GM19240 (cell line): Measurements from ENCODE around the gene NINL.
"Not testable (repeated sequence)": the region's sequence is repeated elsewhere in the genome, so short reads cannot be mapped to it uniquely, and the experiment has no call there.

Experiments
- DNase-seq: peaks from one replicate; pipeline ENCODE4 v3.0.0; 2011; ENCODE audit warnings: low spot score; ENCODE audit not compliant: insufficient read length

Gene NINL

GRCh38 chr20:25503936-25504335, 81.4 kb downstream of the NINL start:
- DNase-seq, result no peak

DNA sequence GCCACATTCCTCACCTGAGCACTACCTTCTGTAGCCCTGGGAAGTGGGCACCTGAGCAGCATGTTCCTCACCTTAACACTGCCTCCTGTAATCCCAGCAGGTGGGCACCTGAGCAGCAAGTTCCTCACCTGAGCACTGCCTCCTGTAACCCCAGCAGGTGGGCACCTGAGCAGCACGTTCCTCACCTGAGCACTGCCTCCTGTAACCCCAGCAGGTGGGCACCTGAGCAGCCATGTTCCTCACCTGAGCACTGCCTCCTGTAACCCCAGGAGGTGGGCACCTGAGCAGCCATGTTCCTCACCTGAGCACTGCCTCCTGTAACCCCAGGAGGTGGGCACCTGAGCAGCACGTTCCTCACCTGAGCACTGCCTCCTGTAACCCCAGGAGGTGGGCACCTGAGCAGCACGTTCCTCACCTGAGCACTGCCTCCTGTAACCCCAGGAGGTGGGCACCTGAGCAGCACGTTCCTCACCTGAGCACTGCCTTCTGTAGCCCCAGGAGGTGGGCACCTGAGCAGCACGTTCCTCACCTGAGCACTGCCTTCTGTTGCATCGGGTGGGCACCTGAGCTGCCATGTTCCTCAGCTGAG, 82.2 kb downstream of the NINL start:
- not testable (repeated sequence) for DNase-seq

GRCh38 chr20:25500880-25501351, 84.4 kb downstream of the NINL start:
- DNase-seq, result no peak

GRCh38 chr20:25499855-25500434, 85.4 kb downstream of the NINL start:
- no peak for DNase-seq

- no peak for DNase-seq
These were observed 86.3 kb downstream of the NINL start for GRCh38 chr20:25499031-25499430.

GRCh38 chr20:25498280-25498606, 87.1 kb downstream of the NINL start:
- no peak for DNase-seq

DNA sequence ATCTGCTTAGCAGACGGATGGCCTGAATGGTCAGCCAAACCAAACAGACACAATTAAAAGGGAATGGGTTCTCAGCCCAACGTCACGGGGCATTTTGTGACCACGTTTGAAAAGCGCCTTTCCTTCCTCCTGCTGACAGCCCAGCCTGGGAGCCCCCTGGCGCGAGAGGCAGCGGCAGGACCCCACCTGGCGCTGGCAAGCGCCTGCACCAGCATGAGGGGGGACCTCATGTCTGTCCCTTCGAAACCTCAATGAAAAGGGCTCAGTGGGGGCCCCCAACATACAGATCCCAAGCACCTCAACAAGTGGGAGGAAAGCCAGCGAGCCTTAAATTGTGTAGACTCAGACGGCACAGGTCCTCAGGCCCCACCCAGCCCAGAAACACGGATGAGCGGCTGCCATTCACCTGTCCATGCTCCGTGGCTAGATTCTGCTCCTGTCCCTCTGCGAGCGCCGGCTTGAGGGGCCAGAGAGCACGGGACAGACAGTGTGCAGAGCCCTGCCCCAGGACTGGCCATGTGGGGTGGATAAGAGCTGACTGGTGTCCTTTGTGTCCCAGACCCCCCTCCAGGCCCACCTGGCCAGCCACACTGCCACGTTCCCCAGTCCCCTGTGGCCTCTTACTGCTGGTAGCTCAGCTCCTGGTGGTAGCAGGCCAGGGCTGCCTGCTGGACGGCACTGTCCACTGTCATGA, 87.6 kb downstream of the NINL start:
- no peak for DNase-seq

- no peak for DNase-seq
These were observed 88.3 kb downstream of the NINL start for GRCh38 chr20:25496968-25497401.

DNA sequence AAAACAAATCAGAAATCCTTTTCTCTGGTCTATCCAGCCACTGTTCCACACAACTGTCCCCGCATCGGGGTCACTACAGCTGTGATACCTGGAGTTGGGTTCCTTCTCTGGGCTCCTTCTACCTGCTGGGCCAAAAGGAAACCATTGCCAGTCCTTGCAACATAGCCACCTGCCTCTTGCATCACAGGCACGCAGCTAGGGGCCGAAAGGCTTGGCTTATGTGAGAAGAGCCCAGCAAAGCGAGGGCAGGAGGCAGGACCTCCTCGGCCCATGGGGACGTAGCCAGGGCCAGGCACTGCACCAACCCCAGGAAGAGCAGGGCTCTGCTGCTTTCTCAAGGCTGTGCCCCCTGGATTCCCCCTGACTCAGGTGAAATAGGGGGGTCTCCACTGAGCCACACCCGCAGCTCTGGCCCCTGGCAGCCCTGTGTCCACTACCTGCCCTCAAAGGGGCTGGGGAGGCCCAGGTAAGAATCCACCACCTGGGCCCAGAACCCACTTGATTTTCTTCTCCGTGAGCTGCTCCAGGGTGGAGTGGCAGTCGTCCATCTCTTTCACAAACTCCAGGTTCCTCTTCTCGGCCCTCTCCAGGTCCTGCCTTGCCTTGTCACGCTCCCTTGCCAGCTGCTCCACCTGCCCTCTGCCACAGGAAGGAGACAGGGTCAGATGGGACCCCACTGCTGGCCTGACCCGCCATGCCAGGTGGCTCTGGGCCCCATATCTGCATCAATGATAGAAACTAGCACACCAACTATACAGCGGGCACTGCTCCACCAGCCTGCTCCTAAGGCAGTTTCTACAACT, 89.0 kb downstream of the NINL start:
- DNase-seq, result no peak

DNA sequence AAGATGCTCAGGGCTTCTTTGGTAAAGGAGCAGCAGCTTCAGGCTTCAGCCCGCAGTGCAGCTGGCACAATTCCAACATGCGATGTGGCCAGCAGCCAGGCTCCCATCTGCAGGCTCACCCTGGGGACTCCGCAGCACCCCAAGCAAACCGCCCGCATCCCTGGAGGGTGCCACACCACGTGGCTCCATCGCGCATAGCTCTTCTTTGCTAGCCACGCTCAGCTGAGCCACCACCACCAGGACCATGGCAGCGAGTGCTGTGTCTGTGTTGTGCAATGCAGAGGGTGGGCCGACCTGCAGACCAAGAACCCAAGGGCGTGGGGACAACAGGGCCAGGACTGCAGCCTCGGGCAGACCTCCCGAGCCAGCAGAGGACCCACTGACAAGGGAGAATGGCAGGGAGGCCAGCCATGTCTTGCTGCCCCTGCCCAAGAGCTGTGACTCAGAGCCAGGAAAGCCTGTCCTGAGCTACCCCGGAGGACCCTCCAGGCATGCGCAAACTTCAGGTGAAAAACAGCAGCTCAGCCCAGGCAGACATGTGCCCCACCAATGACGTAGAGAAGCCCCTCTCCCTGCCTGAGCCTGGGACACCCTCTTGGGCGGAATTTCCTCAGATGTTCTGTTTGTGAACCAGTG, 90.0 kb downstream of the NINL start:
- DNase-seq, result no peak

- no peak for DNase-seq
These were observed 90.7 kb downstream of the NINL start for GRCh38 chr20:25494506-25495188.

GRCh38 chr20:25493748-25494505, 91.4 kb downstream of the NINL start:
- DNase-seq, result no peak

- DNase-seq, result no peak
These were observed 92.2 kb downstream of the NINL start for GRCh38 chr20:25493137-25493536.

DNA sequence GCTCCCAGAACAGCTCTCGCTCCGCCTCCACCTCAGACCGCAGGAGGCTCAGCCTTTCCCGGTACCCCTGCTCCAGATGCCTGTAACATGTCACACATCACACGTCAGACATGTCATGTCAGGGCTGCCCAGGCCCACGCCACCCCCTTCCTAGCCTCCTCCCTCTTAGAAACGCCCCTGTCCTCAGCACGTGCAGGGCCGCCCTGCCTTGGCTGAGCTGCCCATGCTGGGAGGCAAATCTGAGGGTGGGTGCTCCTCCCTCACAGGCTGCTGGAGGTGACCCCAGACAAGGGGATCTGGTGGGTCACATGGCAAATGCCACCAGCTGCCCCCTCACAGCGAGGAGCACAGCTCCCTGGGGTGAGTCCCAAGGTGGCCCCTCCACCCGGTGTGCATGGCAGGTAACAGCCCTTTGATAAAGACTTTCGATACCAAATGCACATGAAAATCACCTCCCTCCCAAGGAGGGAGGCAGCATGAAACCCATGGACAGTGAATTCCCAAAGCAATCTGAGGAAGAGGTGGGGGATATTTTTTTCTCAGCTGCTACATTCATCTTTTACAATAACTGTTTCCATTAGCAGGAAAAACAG, 93.8 kb downstream of the NINL start:
- DNase-seq, result no peak

- DNase-seq, result no peak
These were observed 94.5 kb downstream of the NINL start for GRCh38 chr20:25490656-25491445.

DNA sequence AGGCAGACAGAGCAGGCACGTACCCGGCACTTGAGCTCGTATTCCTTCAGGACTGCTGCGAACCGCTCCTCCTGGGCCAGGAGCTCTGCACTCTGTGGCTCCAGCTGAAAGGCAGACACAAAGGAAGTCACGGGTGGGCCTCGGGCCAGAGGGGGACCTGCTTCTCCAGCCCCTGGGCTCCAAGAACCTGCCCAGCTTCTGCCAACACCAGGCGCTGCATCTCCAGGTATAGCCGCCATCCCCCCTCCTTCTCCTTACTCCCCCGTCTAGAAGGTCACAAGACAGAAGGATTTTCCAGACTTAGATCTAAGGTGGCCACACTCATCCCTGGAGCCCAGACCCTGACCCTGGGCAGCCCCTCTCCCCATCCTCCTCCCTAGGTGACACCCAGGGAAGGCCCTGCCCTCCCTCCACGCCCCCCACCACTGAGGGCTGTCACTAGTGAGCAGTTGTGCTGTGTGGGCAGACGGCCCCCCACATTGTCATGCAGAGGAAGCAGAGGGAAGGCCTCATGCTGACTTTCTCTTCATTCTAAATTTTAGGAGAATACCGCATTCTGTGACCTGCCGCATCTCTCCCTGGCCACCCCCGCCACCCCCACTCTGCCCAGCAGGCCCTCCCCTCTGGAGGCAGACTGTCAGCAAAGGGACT, 96.0 kb downstream of the NINL start:
- DNase-seq, result no peak

- no peak for DNase-seq
These were observed 97.4 kb downstream of the NINL start for GRCh38 chr20:25487975-25488374.

- no peak for DNase-seq
These were observed 98.0 kb downstream of the NINL start for GRCh38 chr20:25487306-25487705.

- no peak for DNase-seq
These were observed 99.0 kb downstream of the NINL start for GRCh38 chr20:25486377-25486776.
